SHP77 (cell line): ENCODE measurements around the gene GPC6.
"Not testable (repeated sequence)": the region's sequence is repeated elsewhere in the genome, so short reads cannot be mapped to it uniquely, and the experiment has no call there.

ENCODE experiments used
- DNase-seq, 2 experiments: peaks; one replicate each; lab custom pipeline; 2025; lab: John Stamatoyannopoulos, UW

GPC6 gene

GRCh38 chr13:93320942-93321341 is 94.3 kb downstream of the GPC6 start:
- no peak for DNase-seq

DNA sequence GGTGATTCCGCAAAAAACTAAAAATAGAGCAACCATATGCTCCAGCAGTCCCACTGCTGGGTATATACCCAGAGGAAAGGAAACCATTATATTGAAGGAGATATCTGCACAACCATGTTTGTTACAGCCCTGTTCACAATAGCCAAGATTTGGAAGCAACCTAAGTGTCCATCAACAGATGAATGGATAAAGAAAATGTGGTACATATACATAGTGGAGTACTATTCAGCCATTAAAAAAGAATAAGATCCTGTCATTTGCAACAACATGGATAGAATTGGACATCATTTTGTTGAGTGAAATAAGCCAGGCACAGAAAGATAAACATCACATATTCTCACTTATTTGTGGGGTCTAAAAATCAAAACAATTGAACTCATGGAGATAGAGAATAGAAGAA is 97.3 kb downstream of the GPC6 start:
- DNase-seq = not testable (repeated sequence)

GRCh38 chr13:93325303-93326233 is 99.0 kb downstream of the GPC6 start:
- no peak for DNase-seq

- no peak for DNase-seq
Measured at GRCh38 chr13:93326234-93326811, 99.7 kb downstream of the GPC6 start.

- DNase-seq = no peak
Measured at GRCh38 chr13:93328943-93329342, 102.3 kb downstream of the GPC6 start.

DNA sequence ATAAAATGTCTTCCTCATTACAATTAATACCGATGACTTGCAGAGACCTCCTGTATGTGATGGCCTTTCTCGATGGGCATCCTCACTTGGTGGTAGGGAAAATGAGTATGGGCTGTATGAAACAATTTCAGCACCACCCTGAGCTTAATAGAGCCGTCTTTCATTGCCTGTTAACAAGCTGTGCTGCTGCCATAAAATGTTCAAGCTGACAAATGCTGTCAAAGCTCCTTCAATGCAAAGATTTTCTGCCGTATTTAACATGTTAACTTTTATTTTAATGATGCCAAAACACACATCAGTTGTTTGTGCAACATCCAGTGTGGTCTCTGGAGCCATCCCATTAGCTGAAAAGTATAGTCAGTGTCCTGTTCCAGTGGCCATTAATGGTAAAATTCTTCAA is 110.1 kb downstream of the GPC6 start:
- DNase-seq = no peak

DNA sequence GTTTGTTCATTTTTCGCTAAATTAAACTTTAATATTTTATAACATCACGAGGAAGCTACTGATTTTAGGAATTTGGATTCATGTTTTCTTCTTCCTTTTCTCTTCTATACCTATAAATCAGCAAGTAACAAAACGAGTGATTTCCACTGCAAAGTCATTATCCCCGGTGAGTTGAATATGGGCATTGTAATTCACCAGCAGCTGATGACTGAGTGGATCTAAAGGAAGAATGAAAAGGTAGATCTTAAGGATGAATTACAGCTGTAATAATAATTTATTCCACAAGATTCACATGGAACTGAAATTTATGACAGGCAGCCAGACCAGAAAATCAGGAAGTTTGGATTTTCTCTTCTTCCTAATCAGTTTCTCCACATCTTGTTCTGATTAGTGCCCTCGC is 111.4 kb downstream of the GPC6 start:
- DNase-seq = no peak

DNA sequence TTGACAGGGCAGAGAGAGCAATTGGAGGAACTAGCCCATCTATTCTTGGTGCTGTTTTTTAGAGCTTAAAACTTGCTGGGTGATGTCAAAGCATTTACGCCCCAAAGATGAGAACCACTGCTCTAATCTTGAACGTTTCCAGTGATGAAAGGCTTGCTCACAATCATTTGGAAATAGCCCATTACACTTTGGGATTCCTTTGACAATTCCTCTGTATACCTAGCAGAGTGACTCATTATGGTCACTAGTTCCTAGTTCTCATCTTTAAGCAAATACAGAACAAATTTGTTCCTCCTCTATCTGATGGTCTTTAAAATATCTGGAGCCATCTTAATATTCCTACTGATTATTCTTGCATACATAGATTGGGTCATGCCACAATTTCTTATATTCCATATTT is 112.3 kb downstream of the GPC6 start:
- DNase-seq = no peak

DNA sequence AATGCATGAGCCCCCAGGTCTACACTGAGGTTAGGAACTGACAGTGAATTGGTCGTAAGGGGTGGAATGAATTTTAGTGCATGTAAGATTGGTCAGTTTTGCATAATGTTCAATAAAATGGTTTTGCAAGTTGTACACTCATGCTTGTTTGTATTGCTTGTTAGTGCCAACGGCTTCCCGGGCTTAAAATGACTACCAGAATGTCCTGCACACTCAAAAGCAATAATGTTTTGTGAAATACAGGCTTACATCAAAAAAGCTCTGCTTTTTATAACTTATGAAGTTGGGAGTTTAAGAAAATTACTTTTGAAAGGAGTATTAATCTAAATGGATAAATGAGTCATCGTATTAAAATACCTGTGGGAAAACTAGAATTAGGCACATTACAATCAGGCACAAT is 112.9 kb downstream of the GPC6 start:
- no peak for DNase-seq

DNA sequence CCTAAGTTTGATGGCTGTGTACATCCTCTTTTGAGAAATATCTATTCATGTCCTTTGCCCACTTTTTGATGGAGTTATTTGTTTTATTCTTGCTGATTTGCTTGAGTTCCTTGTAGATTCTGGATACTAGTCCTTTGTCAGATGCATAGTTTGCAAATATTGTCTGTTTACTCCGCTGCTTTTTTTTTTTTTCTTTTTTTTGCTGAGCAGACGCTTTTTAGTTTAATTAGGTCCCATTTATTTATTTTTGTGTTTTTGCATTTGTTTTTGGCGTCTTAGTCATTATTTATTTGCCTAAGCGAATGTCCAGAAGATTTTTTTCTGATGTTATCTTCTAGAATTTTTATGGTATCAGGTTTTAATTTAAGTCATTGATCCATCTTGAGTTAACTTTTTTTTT is 114.9 kb downstream of the GPC6 start:
- DNase-seq = no peak

DNA sequence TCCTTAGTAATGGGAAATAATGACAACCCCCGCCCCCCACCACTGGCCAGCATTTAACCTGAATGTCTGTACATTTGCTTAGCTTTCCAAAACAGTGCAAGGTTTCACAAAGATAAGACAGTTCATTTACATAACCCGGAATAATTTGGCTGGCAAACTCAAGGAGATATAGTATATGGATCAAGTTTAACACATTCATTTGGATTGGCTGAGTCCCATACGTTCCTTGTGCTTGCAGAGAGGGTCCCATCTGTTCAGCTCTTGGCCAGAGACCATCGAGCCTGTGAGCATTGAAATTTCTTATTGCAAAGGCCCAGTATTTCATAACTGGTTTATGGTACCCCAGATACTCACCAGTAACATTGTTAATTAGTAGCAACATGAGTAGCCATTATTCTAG is 116.5 kb downstream of the GPC6 start:
- DNase-seq = no peak

DNA sequence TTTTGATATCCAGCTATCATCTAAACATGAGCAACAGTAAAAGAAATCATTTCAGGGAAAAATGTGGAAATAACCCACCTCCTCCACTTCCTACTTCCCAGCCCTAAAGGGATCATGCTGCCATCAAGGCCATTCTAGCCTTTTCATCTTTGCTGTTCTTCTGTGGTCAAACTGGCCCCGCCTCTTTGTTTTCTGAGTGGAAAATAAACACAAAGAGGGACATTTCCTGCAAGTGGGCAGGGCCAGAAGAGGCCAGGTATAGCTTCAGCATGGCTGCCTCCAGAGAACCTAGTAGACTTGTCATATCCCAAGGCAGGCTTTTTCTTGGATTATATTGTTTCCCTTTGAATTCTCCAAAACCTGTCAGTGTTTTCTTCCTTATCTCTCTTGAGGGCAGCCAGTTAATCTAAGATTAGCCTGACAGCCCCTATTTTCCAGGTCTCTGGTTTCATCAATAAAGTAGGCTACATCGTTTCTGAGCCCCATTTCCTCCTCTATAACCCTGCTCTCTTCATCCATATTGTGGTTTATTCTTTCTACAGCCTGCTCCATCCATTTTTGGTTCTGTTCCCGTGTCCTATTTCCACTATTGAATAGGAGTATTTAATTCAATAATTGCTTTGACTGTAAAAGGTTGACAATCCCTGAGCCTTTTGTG is 117.6 kb downstream of the GPC6 start:
- DNase-seq = no peak

- DNase-seq = no peak
Measured at GRCh38 chr13:93345024-93345423, 118.4 kb downstream of the GPC6 start.

DNA sequence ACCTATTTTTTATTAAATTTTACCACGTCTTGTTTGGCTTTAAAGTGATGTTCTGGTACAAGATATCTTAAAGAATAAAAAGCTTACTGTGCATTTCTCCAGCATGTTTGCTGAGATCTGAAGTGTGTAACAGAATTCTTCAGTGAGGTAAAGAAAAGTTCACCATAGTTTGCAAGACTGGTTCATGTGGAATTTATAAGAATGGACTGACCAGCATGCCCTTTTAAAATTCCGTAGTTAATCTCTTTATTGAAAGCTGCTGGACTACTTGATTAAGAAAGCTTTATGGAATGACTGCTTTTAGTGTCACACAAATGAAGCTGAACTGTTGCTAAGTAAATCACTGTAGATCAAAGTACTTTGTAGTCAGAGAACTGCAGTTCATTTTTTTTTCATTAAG is 119.2 kb downstream of the GPC6 start:
- DNase-seq = no peak

DNA sequence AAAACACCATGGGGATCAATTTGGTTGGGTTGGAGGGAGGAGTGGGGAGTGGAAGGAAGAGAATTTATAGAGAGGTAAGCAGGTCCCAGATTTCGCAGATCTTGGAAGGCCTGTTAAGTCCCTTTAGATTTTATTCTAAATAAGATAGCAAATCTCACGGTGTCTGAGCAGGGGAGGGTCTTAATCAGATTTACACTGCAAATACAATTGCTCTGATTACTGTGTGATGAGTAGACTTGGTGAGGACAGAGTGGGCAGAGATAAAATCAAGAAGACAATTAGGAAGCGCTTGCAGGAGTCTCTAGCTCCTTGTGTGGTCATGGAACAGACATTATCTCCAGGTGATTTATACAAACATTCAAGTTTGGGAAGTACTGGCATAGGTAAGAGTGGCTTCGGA is 126.0 kb downstream of the GPC6 start:
- no peak for DNase-seq

DNA sequence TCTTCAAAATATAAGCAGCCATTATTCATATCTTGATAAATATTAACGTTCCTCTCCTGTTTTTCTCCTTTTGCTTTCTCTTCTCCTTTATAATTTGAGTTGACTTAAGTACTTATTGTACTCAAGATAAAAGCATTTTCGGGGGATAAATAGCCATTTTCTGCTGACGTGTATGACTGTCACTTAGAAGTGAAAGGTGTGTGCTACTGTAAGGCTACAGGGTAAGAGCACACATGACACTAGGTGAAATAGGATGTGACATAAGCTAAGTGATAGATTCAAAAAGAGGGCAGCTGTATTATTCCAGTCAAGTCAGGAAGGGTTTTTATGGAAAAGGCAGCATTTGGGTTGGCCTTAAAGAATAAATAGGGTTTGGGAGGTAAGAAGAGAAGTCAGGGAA is 128.5 kb downstream of the GPC6 start:
- DNase-seq = no peak

DNA sequence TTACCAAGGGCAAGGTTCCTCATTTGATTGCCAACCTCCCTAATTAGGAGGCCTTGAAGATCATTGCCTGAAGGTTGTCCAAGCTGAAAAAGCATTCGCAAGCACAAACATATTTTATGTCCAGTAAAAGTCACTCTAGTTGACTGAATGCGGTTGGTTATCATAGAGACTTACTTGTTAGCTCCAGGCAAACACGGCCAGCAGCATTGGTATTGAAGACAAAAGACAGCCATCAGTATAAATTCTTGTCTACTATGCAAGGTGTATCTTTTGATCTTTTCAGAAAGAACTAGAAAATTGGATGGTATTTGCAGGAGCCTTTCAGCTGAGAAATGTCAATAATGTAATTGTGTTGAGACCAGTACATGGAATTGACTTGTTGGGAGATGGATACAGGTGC is 129.9 kb downstream of the GPC6 start:
- no peak for DNase-seq

DNA sequence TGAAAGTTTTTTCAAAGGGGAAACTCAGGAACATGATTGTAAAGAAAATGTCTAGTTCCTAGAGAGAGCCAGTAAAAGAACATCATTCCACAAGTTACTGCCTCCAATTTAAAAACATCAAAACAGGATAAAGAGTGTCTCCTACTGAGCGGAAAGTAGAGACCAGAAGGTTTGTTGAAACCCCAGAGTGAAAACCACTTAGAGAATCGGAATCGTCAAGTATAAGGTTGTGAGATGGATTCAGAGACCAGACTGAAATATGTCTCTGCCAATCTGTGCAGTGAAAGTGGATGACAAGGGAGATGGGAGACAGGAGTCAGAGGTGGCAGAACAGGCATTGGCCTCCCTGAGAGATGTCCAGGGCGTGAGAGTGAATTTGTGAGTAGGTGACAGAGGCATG is 133.4 kb downstream of the GPC6 start:
- no peak for DNase-seq

GRCh38 chr13:93361703-93362102 is 135.1 kb downstream of the GPC6 start:
- DNase-seq = peak in 1 of 2 experiments; percentile 51

DNA sequence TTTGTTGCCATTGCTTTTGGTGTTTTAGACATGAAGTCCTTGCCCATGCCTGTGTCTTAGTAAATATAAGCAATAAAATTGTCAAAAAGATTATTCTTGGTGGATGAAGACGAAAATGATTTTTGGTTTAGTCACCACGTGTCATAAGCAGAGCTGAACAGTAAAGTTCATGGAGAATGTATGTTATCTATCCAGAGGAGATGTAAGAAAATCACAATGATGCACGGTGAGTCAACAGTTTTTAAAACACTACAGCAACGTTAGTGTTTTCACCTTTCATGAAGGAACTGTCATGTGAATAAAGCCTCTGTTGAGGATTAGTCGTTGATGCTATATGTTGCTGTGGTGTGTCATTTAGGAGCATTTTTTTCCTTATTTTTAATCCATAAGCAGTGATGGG is 137.6 kb downstream of the GPC6 start:
- no peak for DNase-seq

DNA sequence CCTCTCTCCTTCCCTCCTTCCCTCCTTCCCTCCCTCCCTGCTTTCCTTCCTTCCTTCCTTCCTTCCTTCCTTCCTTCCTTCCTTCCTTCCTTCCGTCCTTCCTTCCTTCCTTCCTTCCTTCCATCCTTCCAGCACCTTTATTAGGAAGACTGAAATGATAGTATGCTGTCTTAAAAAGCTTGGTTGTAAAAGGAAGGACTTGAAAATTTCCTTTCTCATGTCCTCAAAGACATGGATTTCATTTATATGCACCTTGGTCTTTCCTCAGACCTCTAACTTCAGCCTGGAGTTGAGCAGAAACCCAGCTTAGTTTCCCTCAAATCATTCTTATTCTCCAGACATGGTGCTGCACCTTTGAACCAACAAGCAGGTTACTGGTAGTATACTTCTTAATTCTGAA is 141.7 kb downstream of the GPC6 start:
- no peak for DNase-seq

DNA sequence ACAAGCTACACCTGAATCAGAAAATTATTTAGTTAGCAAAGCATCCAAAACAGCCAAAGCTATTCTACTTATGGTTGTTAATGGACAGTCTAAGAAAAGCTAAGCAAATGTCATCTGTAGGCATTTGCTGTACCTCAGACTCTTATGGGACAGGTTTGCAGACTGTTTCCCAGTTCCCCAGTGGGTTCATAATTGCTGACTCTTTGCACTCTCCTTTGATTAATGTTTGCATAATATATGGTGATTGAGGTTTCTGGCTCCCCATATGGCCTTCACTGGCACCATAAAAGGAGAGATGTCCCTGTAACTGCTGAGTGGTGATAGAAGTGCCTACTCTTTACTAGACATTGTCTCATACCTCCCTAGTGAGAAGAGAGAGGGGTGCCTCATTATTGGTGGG is 142.1 kb downstream of the GPC6 start:
- DNase-seq = no peak

DNA sequence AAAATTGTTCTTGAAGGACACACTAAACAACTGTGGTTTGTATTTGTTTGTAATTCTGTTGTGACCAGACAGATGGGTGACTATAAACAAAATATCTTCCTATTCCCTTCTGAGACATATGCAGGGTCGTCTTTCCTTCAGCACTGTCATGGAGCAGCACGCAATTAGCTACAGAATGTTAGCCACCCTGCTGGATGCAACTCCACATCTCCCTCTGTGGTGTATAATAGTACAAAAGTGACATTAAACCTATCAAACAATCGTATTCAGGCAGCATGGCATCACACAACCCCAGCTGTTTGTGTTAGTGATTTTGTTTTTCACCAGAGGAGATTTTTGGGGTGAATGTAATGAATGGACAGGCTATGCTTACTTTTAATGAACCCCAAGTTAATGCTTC is 146.2 kb downstream of the GPC6 start:
- DNase-seq = no peak
